BLaER1 (cell line): ENCODE measurements around the gene NUP42.
A peak's percentile ranks its signal among the peaks of the same experiment; 100 is the strongest.

Source experiments
- H3K27ac ChIP-seq: shearing (Covaris generic); formaldehyde crosslinking; 2 replicates; pipeline ENCODE4 v1.8.1; 2022
- H3K27me3 ChIP-seq: shearing (Covaris generic); formaldehyde crosslinking; 2 replicates; pipeline ENCODE4 v1.8.1; 2022
- H3K36me3 ChIP-seq: shearing (Covaris generic); formaldehyde crosslinking; 2 replicates; pipeline ENCODE4 v1.8.1; 2022
- H3K4me1 ChIP-seq: shearing (Covaris generic); formaldehyde crosslinking; 2 replicates; pipeline ENCODE4 v1.8.1; 2022
- H3K4me2 ChIP-seq: shearing (Covaris generic); formaldehyde crosslinking; 2 replicates; pipeline ENCODE4 v1.8.1; 2022
- H3K4me3 ChIP-seq: shearing (Covaris generic); formaldehyde crosslinking; 2 replicates; pipeline ENCODE4 v1.8.1; 2022
- H3K9ac ChIP-seq: shearing (Covaris generic); formaldehyde crosslinking; 2 replicates; pipeline ENCODE4 v1.8.1; 2022
- H3K9me3 ChIP-seq: shearing (Covaris generic); formaldehyde crosslinking; 2 replicates; pipeline ENCODE4 v1.8.1; 2022
- H4K20me1 ChIP-seq: shearing (Covaris generic); formaldehyde crosslinking; 2 replicates; pipeline ENCODE4 v1.8.1; 2022
- Cebpa-rat ChIP-seq: shearing (Covaris generic); IDR thresholded peaks from 2 replicates; pipeline ENCODE4 v1.8.1; 2022

The NUP42 gene, protein sequence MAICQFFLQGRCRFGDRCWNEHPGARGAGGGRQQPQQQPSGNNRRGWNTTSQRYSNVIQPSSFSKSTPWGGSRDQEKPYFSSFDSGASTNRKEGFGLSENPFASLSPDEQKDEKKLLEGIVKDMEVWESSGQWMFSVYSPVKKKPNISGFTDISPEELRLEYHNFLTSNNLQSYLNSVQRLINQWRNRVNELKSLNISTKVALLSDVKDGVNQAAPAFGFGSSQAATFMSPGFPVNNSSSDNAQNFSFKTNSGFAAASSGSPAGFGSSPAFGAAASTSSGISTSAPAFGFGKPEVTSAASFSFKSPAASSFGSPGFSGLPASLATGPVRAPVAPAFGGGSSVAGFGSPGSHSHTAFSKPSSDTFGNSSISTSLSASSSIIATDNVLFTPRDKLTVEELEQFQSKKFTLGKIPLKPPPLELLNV

DNA sequence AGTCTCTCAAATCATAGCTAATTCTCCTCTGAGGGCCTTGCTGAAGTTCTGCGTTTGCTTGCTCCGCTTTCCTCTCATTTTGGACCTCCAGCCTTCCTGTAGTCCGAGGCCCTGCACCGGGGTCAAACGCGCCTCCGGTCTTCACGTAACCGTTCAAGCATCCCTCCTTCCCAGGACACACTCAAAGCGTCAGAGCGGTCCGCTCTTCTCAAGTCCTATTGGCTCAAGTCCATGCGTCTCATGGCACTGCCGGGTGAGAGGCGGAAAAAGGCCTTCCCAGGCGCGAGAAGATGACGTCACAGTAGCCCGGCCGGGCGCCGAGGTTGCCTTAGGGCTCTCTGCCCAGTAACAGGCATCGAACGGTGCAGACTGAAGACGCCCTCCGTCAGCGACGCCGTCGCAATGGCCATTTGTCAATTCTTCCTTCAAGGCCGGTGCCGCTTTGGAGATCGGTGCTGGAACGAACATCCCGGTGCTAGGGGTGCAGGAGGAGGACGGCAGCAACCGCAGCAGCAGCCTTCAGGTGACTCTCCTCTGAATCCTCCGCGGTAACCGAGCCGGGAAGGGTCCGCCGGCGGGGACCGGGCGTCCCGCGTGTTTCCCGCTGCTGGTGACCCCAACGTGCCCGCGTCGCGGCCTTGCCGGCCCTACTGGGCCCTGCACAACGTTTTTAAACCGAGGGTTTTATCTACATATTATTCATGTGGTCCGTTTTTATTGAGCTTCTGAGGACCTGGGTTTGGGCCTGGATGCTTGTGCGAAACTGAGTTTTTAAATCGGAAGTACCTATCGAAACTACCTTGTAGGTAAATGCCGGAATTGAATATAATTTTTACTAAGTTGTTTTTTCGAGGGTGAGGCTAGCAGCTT, at the start of gene NUP42:
Gene NUP42 (plus strand): TSS at position 365 of the 870 bp plus-strand sequence. CDS start 38 bp downstream, at position 403.
- H3K9ac ChIP-seq, result peak within 1 kb of the TSS; percentile 92
- H3K9me3 ChIP-seq, result no peaks in the 10 kb centered on the region
- peaks cover 30% of the 10 kb centered on the region for H3K4me1 ChIP-seq
- H3K27me3 ChIP-seq, result no peaks in the 10 kb centered on the region
- H4K20me1 ChIP-seq, result peaks cover 34% of the 10 kb centered on the region
- H3K36me3 ChIP-seq, result peaks cover 13% of the 10 kb centered on the region
- H3K4me2 ChIP-seq, result peak within 1 kb of the TSS; percentile 91
- peak within 1 kb of the TSS; percentile 85 for H3K4me3 ChIP-seq
- no peak for TF ChIP-seq Cebpa-rat
- peak within 1 kb of the TSS; percentile 91 for H3K27ac ChIP-seq

DNA sequence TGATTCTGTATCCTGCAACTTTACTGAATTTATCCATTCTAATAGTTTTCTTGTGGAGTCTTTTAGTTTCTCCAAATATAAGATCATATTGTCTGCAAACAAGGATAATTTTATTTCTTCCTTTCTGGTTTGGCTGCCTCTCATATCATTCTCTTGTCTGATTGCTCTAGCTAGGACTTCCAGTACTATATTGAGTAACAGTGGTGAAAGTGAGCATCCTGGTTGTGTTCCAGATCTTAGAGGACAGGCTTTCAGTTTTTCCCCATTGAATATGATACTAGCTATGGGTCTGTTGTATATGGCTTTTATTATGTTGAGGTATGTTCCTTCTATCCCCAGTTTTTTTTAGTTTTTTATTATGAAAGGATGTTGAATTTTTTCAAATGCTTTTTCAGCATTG, 48.1 kb upstream of the NUP42 start:
- no peak overlapping the region for H3K27ac ChIP-seq
- H3K4me3 ChIP-seq, result no peak overlapping the region
- no peak overlapping the region for H3K4me2 ChIP-seq
- no peak overlapping the region for H3K9ac ChIP-seq
- no peaks in the 10 kb centered on the region for H3K27me3 ChIP-seq
- no peaks in the 10 kb centered on the region for H3K4me1 ChIP-seq
- H4K20me1 ChIP-seq, result no peaks in the 10 kb centered on the region
- H3K9me3 ChIP-seq, result 0 out of 2 replicates have a peak, but pooled peaks cover 6% of the 10 kb centered on the region
- TF ChIP-seq Cebpa-rat, result no peak
- peaks cover 17% of the 10 kb centered on the region for H3K36me3 ChIP-seq

DNA sequence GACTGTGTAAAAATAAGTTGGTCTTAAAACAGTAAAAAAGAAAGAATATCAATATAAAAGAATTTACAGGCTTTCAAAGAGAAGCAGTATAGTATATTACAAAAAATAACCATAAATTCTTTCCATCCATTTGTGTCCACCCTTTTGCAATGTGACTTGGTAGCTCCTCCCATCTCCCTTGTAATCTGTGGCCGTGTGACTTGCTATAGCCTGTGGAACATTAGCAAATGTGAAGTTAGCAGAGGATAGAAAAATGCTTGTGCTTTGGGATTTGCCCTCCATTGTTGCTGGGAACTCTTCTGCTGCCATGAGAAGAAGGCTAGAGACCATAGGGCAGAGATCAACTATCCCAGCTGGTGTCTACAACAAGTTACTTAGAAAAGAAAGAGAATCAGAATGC, 46.1 kb upstream of the NUP42 start:
- 0 out of 2 replicates have a peak, but pooled peaks cover 6% of the 10 kb centered on the region for H3K9me3 ChIP-seq
- peaks cover 10% of the 10 kb centered on the region for H3K36me3 ChIP-seq
- H4K20me1 ChIP-seq, result no peaks in the 10 kb centered on the region
- no peak overlapping the region for H3K27ac ChIP-seq
- no peak overlapping the region for H3K4me3 ChIP-seq
- no peaks in the 10 kb centered on the region for H3K27me3 ChIP-seq
- no peak overlapping the region for H3K4me2 ChIP-seq
- no peak overlapping the region for H3K9ac ChIP-seq
- no peaks in the 10 kb centered on the region for H3K4me1 ChIP-seq
- no peak for TF ChIP-seq Cebpa-rat

DNA sequence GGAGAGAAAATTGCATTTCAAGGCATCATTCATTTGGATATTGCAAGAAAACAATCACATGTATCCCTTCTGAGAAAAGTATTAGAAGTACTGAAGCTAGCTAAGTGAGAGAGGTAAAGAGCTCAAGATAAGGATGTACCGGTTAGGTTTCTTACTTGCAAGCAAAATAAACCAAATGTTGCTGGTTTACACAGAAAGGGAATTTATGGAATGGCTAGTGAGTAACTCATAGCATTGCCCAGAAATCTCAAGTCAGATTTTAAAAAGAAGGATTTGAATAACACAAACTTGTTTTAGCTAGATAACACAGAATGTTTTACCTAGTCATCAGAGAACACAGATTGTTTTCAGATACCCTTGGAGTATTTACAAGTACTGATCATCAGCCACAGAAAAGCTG, 45.6 kb upstream of the NUP42 start:
- H3K36me3 ChIP-seq, result peaks cover 14% of the 10 kb centered on the region
- no peak overlapping the region for H3K4me3 ChIP-seq
- H3K27ac ChIP-seq, result no peak overlapping the region
- H3K9ac ChIP-seq, result no peak overlapping the region
- no peaks in the 10 kb centered on the region for H3K27me3 ChIP-seq
- H3K4me2 ChIP-seq, result no peak overlapping the region
- TF ChIP-seq Cebpa-rat, result no peak
- H4K20me1 ChIP-seq, result no peaks in the 10 kb centered on the region
- no peaks in the 10 kb centered on the region for H3K4me1 ChIP-seq
- 0 out of 2 replicates have a peak, but pooled peaks cover 6% of the 10 kb centered on the region for H3K9me3 ChIP-seq

DNA sequence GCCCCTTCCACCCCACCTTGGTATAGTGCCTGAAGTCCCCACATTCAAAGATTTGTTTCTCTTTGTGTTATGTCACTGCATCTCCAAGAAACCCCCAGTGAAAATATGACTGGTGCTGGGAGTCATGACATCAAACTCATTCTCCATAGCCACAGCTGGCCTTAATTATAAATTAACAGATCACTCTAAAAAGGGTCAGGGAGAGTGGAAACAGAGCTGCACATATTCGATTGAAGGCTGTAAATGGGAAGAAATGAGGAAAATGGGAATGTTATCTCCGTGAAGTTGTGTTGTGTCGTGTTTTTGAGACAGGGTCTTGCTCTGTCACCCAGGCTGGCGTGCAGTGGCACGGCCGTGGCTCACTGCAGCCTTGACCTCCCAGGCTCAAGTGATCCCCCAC, 24.2 kb upstream of the NUP42 start:
- Histone ChIP-seq H3K27me3 (no peaks in the 10 kb centered on the region), H3K4me3 (no peak overlapping the region), H3K4me1 (no peaks in the 10 kb centered on the region), H3K27ac (no peak overlapping the region), H3K9ac (no peak overlapping the region), H3K4me2 (no peak overlapping the region), H3K9me3 (no peaks in the 10 kb centered on the region), H3K36me3 (peaks cover 30% of the 10 kb centered on the region), H4K20me1 (no peaks in the 10 kb centered on the region)
- TF ChIP-seq Cebpa-rat, result no peak

DNA sequence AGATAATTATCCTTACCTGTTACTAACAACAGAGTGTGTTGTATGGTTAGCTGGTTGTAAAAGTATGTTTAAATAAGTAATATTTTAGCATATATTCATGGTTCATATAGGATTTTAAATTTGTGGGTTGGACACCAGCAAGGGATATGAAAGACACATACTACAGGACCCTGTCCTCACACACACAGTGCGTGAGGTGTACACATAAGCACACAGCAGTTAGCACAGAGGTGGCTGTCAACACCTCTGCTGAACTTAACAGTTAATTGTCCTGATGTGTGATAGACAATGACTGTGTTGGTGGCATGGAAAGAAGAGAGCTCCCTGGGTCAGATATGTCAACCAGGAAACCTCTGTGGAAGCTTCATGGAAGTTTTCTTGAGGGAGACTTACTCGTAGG, 23.3 kb upstream of the NUP42 start:
- no peak overlapping the region for H3K27ac ChIP-seq
- H3K27me3 ChIP-seq, result no peaks in the 10 kb centered on the region
- H4K20me1 ChIP-seq, result no peaks in the 10 kb centered on the region
- no peaks in the 10 kb centered on the region for H3K9me3 ChIP-seq
- H3K4me2 ChIP-seq, result no peak overlapping the region
- no peak overlapping the region for H3K9ac ChIP-seq
- no peaks in the 10 kb centered on the region for H3K4me1 ChIP-seq
- TF ChIP-seq Cebpa-rat, result no peak
- H3K4me3 ChIP-seq, result no peak overlapping the region
- peaks cover 21% of the 10 kb centered on the region for H3K36me3 ChIP-seq

DNA sequence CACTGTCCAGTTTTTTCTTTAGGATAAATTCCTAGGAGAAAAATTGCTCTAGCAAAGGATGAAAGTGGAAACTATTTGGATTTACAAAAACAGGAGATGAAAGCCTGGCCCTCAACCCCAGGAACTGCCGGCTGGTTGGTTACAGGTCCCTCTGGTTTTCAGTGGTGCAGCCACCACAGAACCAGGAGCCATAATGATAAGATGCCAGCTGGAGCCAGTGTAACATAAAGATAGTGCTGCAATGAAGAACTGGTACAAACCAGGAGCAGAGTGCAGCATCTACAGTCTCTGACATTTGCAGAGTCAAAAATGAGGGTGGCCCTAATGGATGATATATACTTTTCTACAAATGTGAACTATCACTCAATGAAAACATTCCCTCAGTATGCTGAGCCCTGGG, 20.4 kb upstream of the NUP42 start:
- H3K27ac ChIP-seq, result no peak overlapping the region
- H3K9ac ChIP-seq, result no peak overlapping the region
- 0 out of 2 replicates have a peak, but pooled peaks cover 4% of the 10 kb centered on the region for H3K36me3 ChIP-seq

DNA sequence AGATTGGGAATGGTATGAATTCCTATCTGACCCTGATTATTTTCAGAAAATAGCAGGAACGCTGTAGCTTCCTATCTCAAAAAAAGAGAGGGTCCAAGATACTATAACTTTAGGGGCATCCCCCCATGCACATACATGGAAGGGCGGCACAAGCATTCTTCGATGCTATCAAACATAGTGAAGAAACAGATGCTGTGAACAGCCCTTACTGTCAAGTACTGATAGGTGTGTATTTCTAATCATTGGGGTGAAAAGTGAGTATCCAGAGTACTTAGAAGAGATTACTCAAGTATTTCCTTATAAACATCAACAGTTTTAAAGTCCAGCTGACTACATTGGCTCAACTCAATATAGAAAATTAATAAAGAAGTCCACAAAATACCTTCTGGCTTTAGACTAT, 17.0 kb upstream of the NUP42 start:
- peaks cover 14% of the 10 kb centered on the region for H3K36me3 ChIP-seq
- H3K4me1 ChIP-seq, result no peaks in the 10 kb centered on the region
- H3K27ac ChIP-seq, result no peak overlapping the region
- no peaks in the 10 kb centered on the region for H3K9me3 ChIP-seq
- H3K27me3 ChIP-seq, result no peaks in the 10 kb centered on the region
- H3K9ac ChIP-seq, result no peak overlapping the region
- no peaks in the 10 kb centered on the region for H4K20me1 ChIP-seq
- no peak overlapping the region for H3K4me2 ChIP-seq
- no peak for TF ChIP-seq Cebpa-rat
- no peak overlapping the region for H3K4me3 ChIP-seq

More for the DNA sequence above, 20.4 kb upstream of the NUP42 start:
- no peak for TF ChIP-seq Cebpa-rat
- Histone ChIP-seq H3K9me3 (no peaks in the 10 kb centered on the region), H3K4me2 (no peak overlapping the region), H3K4me3 (no peak overlapping the region), H4K20me1 (no peaks in the 10 kb centered on the region), H3K27me3 (no peaks in the 10 kb centered on the region), H3K4me1 (no peaks in the 10 kb centered on the region)

DNA sequence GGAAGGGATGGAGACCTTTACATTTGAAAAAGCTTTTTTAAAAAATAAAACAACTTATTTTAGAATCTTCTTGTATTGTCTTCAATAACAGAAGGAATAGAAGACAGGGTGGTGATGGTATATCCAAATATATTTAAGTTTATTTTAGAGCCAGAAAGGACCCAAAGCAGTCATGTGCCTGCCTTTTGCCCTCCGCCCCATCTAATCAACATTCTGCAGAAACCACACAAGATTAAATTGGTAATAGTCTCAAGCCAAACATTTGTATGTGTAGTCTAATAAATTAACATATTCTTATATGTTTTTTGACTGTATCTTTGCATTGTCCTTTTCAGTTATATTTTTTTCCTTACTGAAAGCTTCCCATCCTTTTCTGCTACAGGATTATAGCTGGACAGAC, 16.5 kb upstream of the NUP42 start:
- no peaks in the 10 kb centered on the region for H3K9me3 ChIP-seq
- no peaks in the 10 kb centered on the region for H4K20me1 ChIP-seq
- no peaks in the 10 kb centered on the region for H3K27me3 ChIP-seq
- no peak overlapping the region for H3K4me3 ChIP-seq
- H3K9ac ChIP-seq, result no peak overlapping the region
- no peak overlapping the region for H3K27ac ChIP-seq
- no peak overlapping the region for H3K4me2 ChIP-seq
- no peak for TF ChIP-seq Cebpa-rat
- peaks cover 14% of the 10 kb centered on the region for H3K36me3 ChIP-seq
- no peaks in the 10 kb centered on the region for H3K4me1 ChIP-seq

DNA sequence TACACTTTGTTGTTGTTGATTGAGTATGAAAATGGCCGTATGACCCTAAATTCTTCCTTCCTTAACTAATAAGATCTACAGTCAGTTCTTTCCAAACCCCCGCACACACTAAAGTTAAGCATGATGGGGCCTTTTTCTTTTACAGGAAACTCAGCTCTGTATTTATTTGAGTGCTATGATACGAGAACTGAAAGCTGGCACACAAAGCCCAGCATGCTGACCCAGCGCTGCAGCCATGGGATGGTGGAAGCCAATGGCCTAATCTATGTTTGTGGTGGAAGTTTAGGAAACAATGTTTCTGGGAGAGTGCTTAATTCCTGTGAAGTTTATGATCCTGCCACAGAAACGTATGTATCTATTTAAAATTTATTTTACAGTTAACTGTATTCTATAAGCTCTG, 14.2 kb upstream of the NUP42 start:
- Histone ChIP-seq H3K27me3 (no peaks in the 10 kb centered on the region), H3K9me3 (no peaks in the 10 kb centered on the region), H3K27ac (no peak overlapping the region), H3K4me2 (no peak overlapping the region), H3K9ac (no peak overlapping the region), H4K20me1 (no peaks in the 10 kb centered on the region), H3K4me1 (no peaks in the 10 kb centered on the region), H3K36me3 (peaks cover 23% of the 10 kb centered on the region), H3K4me3 (no peak overlapping the region)
- TF ChIP-seq Cebpa-rat, result no peak
